Loucy (cell line): Measurements from ENCODE around the gene SCFD2.

Experiments
- H2AFZ ChIP-seq: fragments of 200-600 bp; sonication (generic); 2 replicates; pipeline ENCODE4 v1.6.0; 2016; ENCODE audit warnings: antibody characterized with exemption, mild to moderate bottlenecking, low read length, moderate library complexity
- H3F3A ChIP-seq: fragments of 200-600 bp; 2 replicates; pipeline ENCODE4 v1.6.0; 2016; ENCODE audit warnings: antibody characterized with exemption, low read depth, mild to moderate bottlenecking
- H3K27me3 ChIP-seq: fragments of 200-600 bp; sonication (generic); 2 replicates; pipeline ENCODE4 v1.6.1; 2014; ENCODE audit warnings: low read length, mild to moderate bottlenecking; ENCODE audit not compliant: insufficient read depth, poor library complexity, severe bottlenecking
- H3K36me3 ChIP-seq: fragments of 200-600 bp; sonication (generic); 2 replicates; pipeline ENCODE4 v1.6.1; 2016; ENCODE audit warnings: low read length; ENCODE audit not compliant: insufficient read depth
- H3K4me1 ChIP-seq: fragments of 200-600 bp; sonication (generic); 2 replicates; pipeline ENCODE4 v1.5.1; 2014; ENCODE audit warnings: low read length, mild to moderate bottlenecking; ENCODE audit not compliant: insufficient read depth, poor library complexity, severe bottlenecking
- H3K4me2 ChIP-seq: fragments of 200-600 bp; sonication (generic); 2 replicates; pipeline ENCODE4 v1.6.0; 2014; ENCODE audit warnings: antibody characterized with exemption, low read length, low read depth, mild to moderate bottlenecking; ENCODE audit not compliant: poor library complexity, severe bottlenecking
- H3K4me3 ChIP-seq: fragments of 200-600 bp; sonication (generic); 2 replicates; pipeline ENCODE4 v1.5.1; 2014; ENCODE audit warnings: low read length, mild to moderate bottlenecking, mixed read lengths; ENCODE audit not compliant: poor library complexity, severe bottlenecking
- H3K79me2 ChIP-seq: fragments of 200-600 bp; sonication (generic); 2 replicates; pipeline ENCODE4 v1.6.1; 2014; ENCODE audit warnings: low read length; ENCODE audit not compliant: insufficient read depth
- H3K9ac ChIP-seq: fragments of 200-600 bp; sonication (generic); 2 replicates; pipeline ENCODE4 v1.6.0; 2014; ENCODE audit warnings: mild to moderate bottlenecking, low read depth, low read length, moderate library complexity; ENCODE audit not compliant: poor library complexity, severe bottlenecking
- H3K9me2 ChIP-seq: fragments of 200-600 bp; sonication (generic); replicated peaks from 2 replicates; pipeline ENCODE4 v1.6.1; 2016; ENCODE audit warnings: low read depth, low read length, mixed read lengths
- H3K9me3 ChIP-seq: fragments of 200-600 bp; sonication (generic); 2 replicates; pipeline ENCODE4 v1.6.1; 2014; ENCODE audit warnings: mild to moderate bottlenecking, antibody characterized with exemption, low read length, low read depth; ENCODE audit not compliant: insufficient read depth
- H4K20me1 ChIP-seq: fragments of 200-600 bp; sonication (generic); 2 replicates; pipeline ENCODE4 v1.6.0; 2014; ENCODE audit warnings: antibody characterized with exemption, low read length, mild to moderate bottlenecking; ENCODE audit not compliant: insufficient read depth, poor library complexity, severe bottlenecking
- CTCF ChIP-seq: fragments of 200-600 bp; sonication (generic); conservative IDR thresholded peaks from 2 replicates; pipeline ENCODE4 v1.5.1; 2014; ENCODE audit warnings: mild to moderate bottlenecking, antibody characterized with exemption, low read length
- EZH2phosphoT487 ChIP-seq: fragments of 200-600 bp; IDR thresholded peaks from 2 replicates; pipeline ENCODE4 v1.6.1; 2018; ENCODE audit warnings: antibody characterized with exemption, mild to moderate bottlenecking, moderate library complexity, borderline replicate concordance

Gene SCFD2

DNA sequence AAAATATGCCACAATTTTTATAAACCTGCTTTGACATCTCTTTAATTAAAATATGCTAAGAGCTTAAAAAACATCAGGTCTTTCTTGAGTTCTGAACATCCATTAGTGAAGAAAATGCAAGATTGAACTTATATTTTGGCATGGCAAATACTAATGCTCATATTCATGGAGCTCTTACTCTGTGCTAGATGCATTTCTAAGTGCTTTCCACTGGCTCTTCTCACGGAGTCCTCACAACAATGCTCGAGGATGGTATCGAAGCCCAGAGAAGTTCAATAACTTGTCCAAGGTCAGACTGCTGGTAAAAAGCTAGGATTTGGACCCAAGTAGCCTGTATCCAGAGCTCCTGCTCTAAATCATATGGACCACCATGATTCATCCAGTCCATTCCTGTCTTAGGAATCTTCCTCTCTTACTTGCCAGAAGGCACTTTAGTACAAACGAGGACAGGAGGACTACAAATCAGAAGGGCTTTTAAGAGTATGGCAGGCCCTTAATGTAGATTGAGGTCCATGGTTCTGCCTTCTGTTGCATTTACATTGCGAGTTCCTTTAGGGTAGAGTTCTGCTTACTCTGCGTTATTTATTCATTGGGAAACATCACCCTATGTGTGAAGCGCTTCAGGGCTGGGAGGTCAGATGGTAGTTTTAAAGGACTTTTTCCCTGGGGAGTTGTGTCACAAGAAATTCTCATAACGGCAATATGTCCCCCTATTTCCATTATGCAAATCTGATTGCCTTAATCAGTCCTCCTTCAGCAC, 304.6 kb downstream of the SCFD2 start:
- Histone ChIP-seq H3K27me3 (no peaks in the 10 kb centered on the region), H3K79me2 (no peaks in the 10 kb centered on the region), H2AFZ (no peak overlapping the region), H3K4me1 (no peaks in the 10 kb centered on the region), H3K9ac (no peak overlapping the region), H3K4me2 (no peak overlapping the region), H3K36me3 (no peaks in the 10 kb centered on the region), H3K4me3 (no peak overlapping the region), H4K20me1 (no peaks in the 10 kb centered on the region), H3K9me3 (no peaks in the 10 kb centered on the region), H3F3A (no peaks in the 10 kb centered on the region), H3K9me2 (no peaks in the 10 kb centered on the region)
- TF ChIP-seq EZH2phosphoT487 (no peak), CTCF (no peak)

DNA sequence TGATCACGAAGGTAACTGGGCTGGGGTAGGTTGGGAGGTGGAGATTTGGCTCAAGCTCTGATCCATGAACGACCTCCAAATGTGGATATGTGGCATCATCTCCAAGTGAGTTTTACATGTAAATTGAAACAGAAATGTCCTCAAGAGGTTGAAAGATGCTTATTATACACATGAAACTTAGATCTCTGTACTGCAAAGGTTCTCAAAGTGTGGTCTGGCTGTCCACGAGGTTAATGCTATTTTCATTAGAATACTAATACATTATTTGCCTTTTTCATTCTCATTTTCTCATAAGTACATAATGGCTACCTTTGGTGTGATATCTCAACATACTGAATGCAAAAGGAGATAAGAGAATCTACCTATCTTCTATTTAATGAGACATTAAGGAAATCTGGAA, 305.6 kb downstream of the SCFD2 start:
- no peaks in the 10 kb centered on the region for H3K36me3 ChIP-seq
- no peak overlapping the region for H3K4me3 ChIP-seq
- H3F3A ChIP-seq = no peaks in the 10 kb centered on the region
- H2AFZ ChIP-seq = no peak overlapping the region
- TF ChIP-seq EZH2phosphoT487 (no peak), CTCF (no peak)
- no peaks in the 10 kb centered on the region for H3K27me3 ChIP-seq
- no peaks in the 10 kb centered on the region for H3K9me3 ChIP-seq
- peaks cover 2% of the 10 kb centered on the region for H3K4me1 ChIP-seq
- H4K20me1 ChIP-seq = no peaks in the 10 kb centered on the region
- no peaks in the 10 kb centered on the region for H3K79me2 ChIP-seq
- H3K4me2 ChIP-seq = no peak overlapping the region
- H3K9ac ChIP-seq = no peak overlapping the region
- no peaks in the 10 kb centered on the region for H3K9me2 ChIP-seq

DNA sequence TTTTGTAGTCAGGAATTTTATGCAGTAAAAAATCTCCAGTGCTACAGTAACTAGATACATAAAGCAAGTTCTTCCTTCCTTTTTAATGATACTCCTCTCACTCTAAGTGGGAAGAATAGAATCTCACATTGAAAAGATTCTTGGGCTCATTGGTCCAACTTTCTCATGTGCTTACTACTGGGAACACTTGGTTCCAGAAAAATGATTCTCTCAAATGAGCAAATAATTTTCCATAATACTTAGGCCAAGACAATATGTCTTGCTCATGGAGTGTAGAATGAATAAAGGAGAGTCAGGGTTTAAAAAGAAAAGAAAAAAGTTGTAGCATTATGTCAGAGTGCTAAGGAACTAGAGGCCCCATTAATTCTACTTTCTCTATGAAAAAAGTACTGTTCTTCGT, 306.0 kb downstream of the SCFD2 start:
- H3K36me3 ChIP-seq = no peaks in the 10 kb centered on the region
- H3K27me3 ChIP-seq = no peaks in the 10 kb centered on the region
- H3K9ac ChIP-seq = no peak overlapping the region
- H3K9me2 ChIP-seq = no peaks in the 10 kb centered on the region
- no peaks in the 10 kb centered on the region for H4K20me1 ChIP-seq
- H3K4me2 ChIP-seq = no peak overlapping the region
- H3K79me2 ChIP-seq = no peaks in the 10 kb centered on the region
- no peak overlapping the region for H3K4me3 ChIP-seq
- H3F3A ChIP-seq = no peaks in the 10 kb centered on the region
- no peak for TF ChIP-seq EZH2phosphoT487
- TF ChIP-seq CTCF = no peak
- H2AFZ ChIP-seq = no peak overlapping the region
- peaks cover 6% of the 10 kb centered on the region for H3K4me1 ChIP-seq
- H3K9me3 ChIP-seq = no peaks in the 10 kb centered on the region
